Natural killer cell (primary cell): ENCODE results near the gene CD83. TPM values are rescaled to one million over a fixed set of nuclear protein-coding genes. Genes with fewer than 3 reads are reported as not detected.

ENCODE experiments used
- ATAC-seq, 3 donors: fragments of 150-1000 bp in 2 of 3; fragments of 200-7000 bp in 1 of 3; cut with Tn5 transposase; 1 replicate in 1 of 3; 2 replicates in 2 of 3; pipeline ENCODE4 v1.10.0; 2021; ENCODE audit warnings: mild to moderate bottlenecking in 2 of 3, moderate library complexity in 2 of 3
- DNase-seq, 2 donors: peaks; one replicate each; pipeline versions ENCODE4 v3.0.0 to v3.0.0-alpha.2; 2013 to 2021; ENCODE audit warnings: mixed read lengths in 1 of 2
- H3K27ac ChIP-seq: one replicate; pipeline ENCODE4 v1.5.1; 2013; ENCODE audit warnings: mild to moderate bottlenecking, low read length
- H3K27me3 ChIP-seq: one replicate; pipeline ENCODE4 v1.6.1; 2013; ENCODE audit warnings: low read length; ENCODE audit not compliant: control insufficient read depth, insufficient read depth
- H3K36me3 ChIP-seq: one replicate; pipeline ENCODE4 v1.6.1; 2013; ENCODE audit warnings: low read length; ENCODE audit not compliant: control insufficient read depth, insufficient read depth
- H3K4me1 ChIP-seq: one replicate; pipeline ENCODE4 v1.6.1; 2013; ENCODE audit warnings: low read length; ENCODE audit not compliant: control insufficient read depth, insufficient read depth
- H3K4me3 ChIP-seq: one replicate; pipeline ENCODE4 v1.5.1; 2013; ENCODE audit warnings: low read length
- H3K9me3 ChIP-seq: one replicate; pipeline ENCODE4 v1.6.1; 2013; ENCODE audit warnings: low read length; ENCODE audit not compliant: control insufficient read depth, insufficient read depth
- H3K27ac Mint-ChIP-seq, 2 donors: one replicate each; pipeline ENCODE4 v1.8.0; 2022; ENCODE audit warnings: mild to moderate bottlenecking in 2 of 2, mixed read lengths in 2 of 2, moderate library complexity in 1 of 2
- H3K27me3 Mint-ChIP-seq, 2 donors: one replicate each; pipeline ENCODE4 v1.8.0; 2022; ENCODE audit warnings: low read depth in 2 of 2, mixed read lengths in 2 of 2
- H3K36me3 Mint-ChIP-seq: one replicate; pipeline ENCODE4 v1.8.0; 2022; ENCODE audit warnings: mixed read lengths
- H3K4me1 Mint-ChIP-seq, 2 donors: one replicate each; pipeline ENCODE4 v1.8.0; 2022; ENCODE audit warnings: mixed read lengths in 2 of 2
- H3K4me3 Mint-ChIP-seq: one replicate; pipeline ENCODE4 v1.8.0; 2022; ENCODE audit warnings: mild to moderate bottlenecking, moderate library complexity, mixed read lengths
- H3K9me3 Mint-ChIP-seq, 2 donors: one replicate each; pipeline ENCODE4 v1.8.0; 2022; ENCODE audit warnings: mixed read lengths in 2 of 2
- CTCF ChIP-seq: fragments of 200-600 bp; IDR thresholded peaks from one replicate; pipeline ENCODE4 v1.8.0; 2022; ENCODE audit warnings: antibody characterized with exemption
- WGBS: methylation state at CpG from one replicate; pipeline ENCODE4 v1.1.7; 2013; ENCODE audit warnings: missing lambda C conversion rate; ENCODE audit not compliant: insufficient coverage; 5-methylcytosine and 5-hydroxymethylcytosine counted together
- intact Hi-C: fragments of 100-400 bp; cut with micrococcal nuclease; formaldehyde crosslinking; loops from one replicate; pipeline ENCODE4 v1.14.2; 2022
- total RNA-seq, 4 donors: library from RNA; stranded (reverse); fragments of 120-200 nt in 1 of 4; gene quantifications; one replicate each; pipeline versions ENCODE4 v1.2.3 to v1.2.4, GENCODE V29; 2013 to 2022

The CD83 gene
- total RNA-seq, 3 donors from 2014 or later (not counting 1 experiment from before 2014, with no cell fraction given) = 54.8 to 110 (median 64.3) TPM

GRCh38 chr6:14166839-14167238, 49.3 kb downstream of the CD83 start:
- no peak overlapping the region for H3K4me3 Mint-ChIP-seq
- peaks cover 5 to 7% of the 10 kb centered on the region in 2 donors for H3K27me3 Mint-ChIP-seq
- intact Hi-C loops = no loop called here
- H3K36me3 ChIP-seq = no peaks in the 10 kb centered on the region
- no peak for ATAC-seq
- 86% methylated on average over 4 of the region's 4 CpGs for WGBS
- H3K4me3 ChIP-seq = no peak overlapping the region
- TF ChIP-seq CTCF = no peak
- no peaks in the 10 kb centered on the region for H3K4me1 Mint-ChIP-seq
- no peaks in the 10 kb centered on the region for H3K4me1 ChIP-seq
- no peak overlapping the region for H3K27ac Mint-ChIP-seq
- H3K36me3 Mint-ChIP-seq = peaks cover 19% of the 10 kb centered on the region
- peaks cover 9% of the 10 kb centered on the region for H3K9me3 ChIP-seq
- peaks cover 2 to 10% of the 10 kb centered on the region in 2 donors for H3K9me3 Mint-ChIP-seq
- no peak overlapping the region for H3K27ac ChIP-seq
- H3K27me3 ChIP-seq = no peaks in the 10 kb centered on the region
- DNase-seq = no peak

GRCh38 chr6:14170128-14170527, 52.6 kb downstream of the CD83 start:
- no peaks in the 10 kb centered on the region for H3K27me3 ChIP-seq
- Mint-ChIP-seq H3K36me3 (peaks cover 19% of the 10 kb centered on the region), H3K4me1 (no peaks in the 10 kb centered on the region), H3K27me3 (peaks cover 4 to 7% of the 10 kb centered on the region in 2 donors), H3K4me3 (no peak overlapping the region), H3K9me3 (peaks cover 2 to 10% of the 10 kb centered on the region in 2 donors), H3K27ac (no peak overlapping the region)
- H3K9me3 ChIP-seq = peaks cover 9% of the 10 kb centered on the region
- no peak for TF ChIP-seq CTCF
- 78% methylated on average over 3 of the region's 3 CpGs for WGBS
- ATAC-seq (no peak), DNase-seq (no peak)
- no peak overlapping the region for H3K27ac ChIP-seq
- no peak overlapping the region for H3K4me3 ChIP-seq
- intact Hi-C loops = no loop called here
- H3K36me3 ChIP-seq = no peaks in the 10 kb centered on the region
- no peaks in the 10 kb centered on the region for H3K4me1 ChIP-seq

- H3K4me1 Mint-ChIP-seq = no peaks in the 10 kb centered on the region
- ATAC-seq = no peak
- DNase-seq = no peak
- no peaks in the 10 kb centered on the region for H3K36me3 ChIP-seq
- no peak overlapping the region for H3K27ac ChIP-seq
- no peak for TF ChIP-seq CTCF
- intact Hi-C loops = no loop called here
- H3K36me3 Mint-ChIP-seq = peaks cover 19% of the 10 kb centered on the region
- peaks cover 2 to 10% of the 10 kb centered on the region in 2 donors for H3K9me3 Mint-ChIP-seq
- H3K4me3 ChIP-seq = no peak overlapping the region
- H3K27me3 ChIP-seq = no peaks in the 10 kb centered on the region
- H3K27me3 Mint-ChIP-seq = peaks cover 8 to 18% of the 10 kb centered on the region in 2 donors
- peaks cover 9% of the 10 kb centered on the region for H3K9me3 ChIP-seq
- no peak overlapping the region for H3K4me3 Mint-ChIP-seq
- WGBS = no CpG with 5 or more reads among the region's 1 CpG
- H3K27ac Mint-ChIP-seq = no peak overlapping the region
- H3K4me1 ChIP-seq = no peaks in the 10 kb centered on the region
These were observed 55.0 kb downstream of the CD83 start for GRCh38 chr6:14172562-14172961.

GRCh38 chr6:14174226-14174625, 56.7 kb downstream of the CD83 start:
- 52% methylated on average over 2 of the region's 3 CpGs for WGBS
- H3K27ac Mint-ChIP-seq = no peak overlapping the region
- Histone ChIP-seq H3K4me1 (no peaks in the 10 kb centered on the region), H3K27me3 (no peaks in the 10 kb centered on the region), H3K9me3 (peaks cover 7% of the 10 kb centered on the region), H3K27ac (no peak overlapping the region), H3K4me3 (no peak overlapping the region), H3K36me3 (no peaks in the 10 kb centered on the region)
- H3K9me3 Mint-ChIP-seq = peaks cover 0 to 7% of the 10 kb centered on the region in 2 donors
- peaks cover 10% of the 10 kb centered on the region for H3K36me3 Mint-ChIP-seq
- H3K27me3 Mint-ChIP-seq = peaks cover 6 to 11% of the 10 kb centered on the region in 2 donors
- H3K4me1 Mint-ChIP-seq = no peaks in the 10 kb centered on the region
- ATAC-seq (no peak), DNase-seq (no peak)
- H3K4me3 Mint-ChIP-seq = no peak overlapping the region
- TF ChIP-seq CTCF = no peak
- intact Hi-C loops = no loop called here
